HEK293T (cell line): Measurements from ENCODE around the gene HOXC9.

Experiments
- BHLHE40 ChIP-seq: fragments of 450-650 bp; IDR thresholded peaks from 2 replicates; pipeline ENCODE4 v1.6.1; 2016; ENCODE audit warnings: mild to moderate bottlenecking, moderate library complexity, borderline replicate concordance
- CTBP1 ChIP-seq: fragments of 450-650 bp; IDR thresholded peaks from 2 replicates; pipeline ENCODE4 v1.6.1; 2016; ENCODE audit warnings: borderline replicate concordance
- ELF4 ChIP-seq: fragments of 450-650 bp; IDR thresholded peaks from 2 replicates; pipeline ENCODE4 v1.6.1; 2017; ENCODE audit warnings: antibody characterized with exemption
- FOXA1 ChIP-seq: fragments of 450-650 bp; IDR thresholded peaks from 2 replicates; pipeline ENCODE4 v1.6.1; 2016; ENCODE audit warnings: mild to moderate bottlenecking
- FOXK2 ChIP-seq: fragments of 450-650 bp; IDR thresholded peaks from 2 replicates; pipeline ENCODE4 v1.6.1; 2016; ENCODE audit warnings: mild to moderate bottlenecking
- FOXM1 ChIP-seq: fragments of 450-650 bp; IDR thresholded peaks from 2 replicates; pipeline ENCODE4 v1.6.1; 2017; ENCODE audit warnings: mild to moderate bottlenecking, borderline replicate concordance
- L3MBTL2 ChIP-seq: fragments of 450-650 bp; conservative IDR thresholded peaks from 2 replicates; pipeline ENCODE4 v1.6.1; 2016; ENCODE audit warnings: mild to moderate bottlenecking
- LEF1 ChIP-seq: fragments of 450-650 bp; IDR thresholded peaks from 2 replicates; pipeline ENCODE4 v1.6.1; 2017; ENCODE audit warnings: mild to moderate bottlenecking, borderline replicate concordance
- NFRKB ChIP-seq: fragments of 450-650 bp; IDR thresholded peaks from 2 replicates; pipeline ENCODE4 v1.6.1; 2016; ENCODE audit warnings: mild to moderate bottlenecking, moderate library complexity
- PKNOX1 ChIP-seq: fragments of 450-650 bp; IDR thresholded peaks from 2 replicates; pipeline ENCODE4 v1.6.1; 2016
- SP1 ChIP-seq: fragments of 450-650 bp; IDR thresholded peaks from 2 replicates; pipeline ENCODE4 v1.6.1; 2017
- SUZ12 ChIP-seq: fragments of 450-650 bp; IDR thresholded peaks from 2 replicates; pipeline ENCODE4 v1.6.1; 2016; ENCODE audit warnings: mild to moderate bottlenecking
- TARDBP ChIP-seq: fragments of 450-650 bp; IDR thresholded peaks from 2 replicates; pipeline ENCODE4 v1.6.1; 2016

GRCh38 chr12:54019924-54020590, 20.1 kb downstream of the HOXC9 start:
- TF ChIP-seq BHLHE40, result no peak
- TF ChIP-seq ELF4, result no peak
- TF ChIP-seq TARDBP, result no peak
- no peak for TF ChIP-seq SP1
- TF ChIP-seq FOXA1, result no peak
- TF ChIP-seq FOXK2, result no peak
- TF ChIP-seq SUZ12, result no peak
- no peak for TF ChIP-seq L3MBTL2
- no peak for TF ChIP-seq NFRKB
- TF ChIP-seq PKNOX1, result no peak
- no peak for TF ChIP-seq FOXM1
- TF ChIP-seq LEF1, result no peak
- no peak for TF ChIP-seq CTBP1
